Esophagus squamous epithelium (tissue), 4 donors: ENCODE measurements around the gene SCML1.

ENCODE experiments used
- POLR2A ChIP-seq, 4 donors: fragments of 450-650 bp; IDR thresholded peaks; one replicate each; pipeline ENCODE4 v1.6.1; 2017; ENCODE audit warnings: antibody characterized with exemption in 4 of 4, mild to moderate bottlenecking in 4 of 4, moderate library complexity in 3 of 4
- TF ChIP-seq, protein P1 (sequence below), 6 experiments: fragments of 450-650 bp in 4 of 6; fragments of 200-600 bp in 2 of 6; sonication (generic) in 2 of 6; IDR thresholded peaks; one replicate each; pipeline ENCODE4 v1.5.1; 2016 to 2019; ENCODE audit warnings: antibody characterized with exemption in 6 of 6, mild to moderate bottlenecking in 4 of 6, moderate library complexity in 4 of 6

DNA sequence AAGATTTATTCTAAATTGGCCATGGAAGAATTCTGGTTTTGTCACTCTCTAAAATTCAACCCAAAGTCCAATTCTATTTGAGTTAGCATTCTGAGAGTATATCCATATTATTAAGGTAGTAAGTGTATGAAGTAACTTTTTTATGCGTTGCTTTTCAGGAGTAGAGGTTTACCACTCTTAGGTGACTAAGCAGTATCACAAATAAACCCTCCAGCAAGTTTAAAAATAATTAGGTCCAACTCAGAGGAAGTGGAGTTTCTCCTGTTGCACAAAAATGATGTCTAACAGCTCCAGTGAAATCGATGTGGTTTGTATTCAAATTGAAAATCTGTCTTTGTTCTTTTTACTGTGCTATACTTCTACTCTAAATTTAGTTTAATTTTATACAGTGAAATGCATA, 6.6 kb downstream of the SCML1 start:
- TF ChIP-seq, protein P1, sequence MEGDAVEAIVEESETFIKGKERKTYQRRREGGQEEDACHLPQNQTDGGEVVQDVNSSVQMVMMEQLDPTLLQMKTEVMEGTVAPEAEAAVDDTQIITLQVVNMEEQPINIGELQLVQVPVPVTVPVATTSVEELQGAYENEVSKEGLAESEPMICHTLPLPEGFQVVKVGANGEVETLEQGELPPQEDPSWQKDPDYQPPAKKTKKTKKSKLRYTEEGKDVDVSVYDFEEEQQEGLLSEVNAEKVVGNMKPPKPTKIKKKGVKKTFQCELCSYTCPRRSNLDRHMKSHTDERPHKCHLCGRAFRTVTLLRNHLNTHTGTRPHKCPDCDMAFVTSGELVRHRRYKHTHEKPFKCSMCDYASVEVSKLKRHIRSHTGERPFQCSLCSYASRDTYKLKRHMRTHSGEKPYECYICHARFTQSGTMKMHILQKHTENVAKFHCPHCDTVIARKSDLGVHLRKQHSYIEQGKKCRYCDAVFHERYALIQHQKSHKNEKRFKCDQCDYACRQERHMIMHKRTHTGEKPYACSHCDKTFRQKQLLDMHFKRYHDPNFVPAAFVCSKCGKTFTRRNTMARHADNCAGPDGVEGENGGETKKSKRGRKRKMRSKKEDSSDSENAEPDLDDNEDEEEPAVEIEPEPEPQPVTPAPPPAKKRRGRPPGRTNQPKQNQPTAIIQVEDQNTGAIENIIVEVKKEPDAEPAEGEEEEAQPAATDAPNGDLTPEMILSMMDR (IDR thresholded peaks at IDR 0.05) = no peak
- no peak for TF ChIP-seq POLR2A (IDR thresholded peaks at IDR 0.05)
